Lower leg skin (tissue), 4 donors: ENCODE data around the gene TBATA. TPM values are rescaled to one million over a fixed set of nuclear protein-coding genes. Genes with fewer than 3 reads are reported as not detected.

Source experiments
- DNase-seq, 2 donors: peaks; one replicate each; pipeline ENCODE4 v3.0.0-alpha.2; 2019; ENCODE audit warnings: low spot score in 2 of 2
- H3K4me3 ChIP-seq: fragments of 200-600 bp; sonication (generic); 2 replicates; pipeline ENCODE4 v1.5.1; 2017; ENCODE audit warnings: mild to moderate bottlenecking, low read depth; ENCODE audit not compliant: poor library complexity, severe bottlenecking
- POLR2A ChIP-seq, 2 donors: fragments of 450-650 bp; IDR thresholded peaks; one replicate each; pipeline ENCODE4 v1.6.1; 2016 to 2017; ENCODE audit warnings: antibody characterized with exemption in 2 of 2, mild to moderate bottlenecking in 1 of 2, moderate library complexity in 1 of 2
- WGBS, 2 donors: methylation state at CpG; one replicate each; pipeline ENCODE4 v1.1.5; 2018; 5-methylcytosine and 5-hydroxymethylcytosine counted together
- intact Hi-C: fragments of 100-400 bp; cut with DNase I; formaldehyde crosslinking; loops from one replicate; pipeline ENCODE4 v1.15.0; 2023; ENCODE audit warnings: low total_unique reads
- total RNA-seq, 4 donors: library from RNA; depleted of rRNA; stranded (reverse); fragments of >200 nt; gene quantifications; one replicate each; pipeline ENCODE4 v1.1.0, GENCODE V29; 2016
- TF ChIP-seq, protein P1 (sequence below), 3 donors: fragments of 450-650 bp; IDR thresholded peaks; one replicate each; pipeline ENCODE4 v1.5.1; 2016; ENCODE audit warnings: antibody characterized with exemption in 3 of 3, mild to moderate bottlenecking in 3 of 3, moderate library complexity in 2 of 3

Gene TBATA
- total RNA-seq, 4 donors from 2014 or later: not detected

DNA sequence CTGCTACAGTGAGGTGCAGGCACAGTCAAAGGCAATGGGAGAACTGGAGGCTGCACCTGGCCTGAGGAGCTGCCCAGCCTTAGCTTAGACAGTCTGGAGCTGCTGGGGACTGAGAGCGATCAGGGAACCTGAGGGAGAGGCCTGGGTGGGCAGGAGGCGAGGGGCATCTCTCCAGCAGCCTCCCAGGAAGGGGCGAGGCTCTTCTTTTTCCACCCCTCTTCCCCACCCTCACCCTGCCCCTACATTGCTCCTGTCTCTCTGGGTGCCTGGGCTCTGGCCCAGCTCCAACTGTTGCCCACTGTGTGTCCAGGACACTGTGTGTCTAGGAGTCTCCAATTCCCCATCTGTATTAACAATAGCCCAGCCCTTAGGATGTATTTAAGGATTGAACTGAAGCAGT is 36.9 kb downstream of the TBATA start:
- no peak for DNase-seq
- TF ChIP-seq, protein P1, sequence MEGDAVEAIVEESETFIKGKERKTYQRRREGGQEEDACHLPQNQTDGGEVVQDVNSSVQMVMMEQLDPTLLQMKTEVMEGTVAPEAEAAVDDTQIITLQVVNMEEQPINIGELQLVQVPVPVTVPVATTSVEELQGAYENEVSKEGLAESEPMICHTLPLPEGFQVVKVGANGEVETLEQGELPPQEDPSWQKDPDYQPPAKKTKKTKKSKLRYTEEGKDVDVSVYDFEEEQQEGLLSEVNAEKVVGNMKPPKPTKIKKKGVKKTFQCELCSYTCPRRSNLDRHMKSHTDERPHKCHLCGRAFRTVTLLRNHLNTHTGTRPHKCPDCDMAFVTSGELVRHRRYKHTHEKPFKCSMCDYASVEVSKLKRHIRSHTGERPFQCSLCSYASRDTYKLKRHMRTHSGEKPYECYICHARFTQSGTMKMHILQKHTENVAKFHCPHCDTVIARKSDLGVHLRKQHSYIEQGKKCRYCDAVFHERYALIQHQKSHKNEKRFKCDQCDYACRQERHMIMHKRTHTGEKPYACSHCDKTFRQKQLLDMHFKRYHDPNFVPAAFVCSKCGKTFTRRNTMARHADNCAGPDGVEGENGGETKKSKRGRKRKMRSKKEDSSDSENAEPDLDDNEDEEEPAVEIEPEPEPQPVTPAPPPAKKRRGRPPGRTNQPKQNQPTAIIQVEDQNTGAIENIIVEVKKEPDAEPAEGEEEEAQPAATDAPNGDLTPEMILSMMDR (IDR thresholded peaks at IDR 0.05): no peak
- TF ChIP-seq POLR2A (IDR thresholded peaks at IDR 0.05): no peak
- intact Hi-C loops: loop anchor here (5.0 kb wide), 1 partner anchor 516 kb away; the partner anchor contains the start of gene PPA1
- H3K4me3 ChIP-seq: no peak overlapping the region
- 96 to 100% methylated on average over 3 of the region's 3 CpGs for WGBS, 2 donors

DNA sequence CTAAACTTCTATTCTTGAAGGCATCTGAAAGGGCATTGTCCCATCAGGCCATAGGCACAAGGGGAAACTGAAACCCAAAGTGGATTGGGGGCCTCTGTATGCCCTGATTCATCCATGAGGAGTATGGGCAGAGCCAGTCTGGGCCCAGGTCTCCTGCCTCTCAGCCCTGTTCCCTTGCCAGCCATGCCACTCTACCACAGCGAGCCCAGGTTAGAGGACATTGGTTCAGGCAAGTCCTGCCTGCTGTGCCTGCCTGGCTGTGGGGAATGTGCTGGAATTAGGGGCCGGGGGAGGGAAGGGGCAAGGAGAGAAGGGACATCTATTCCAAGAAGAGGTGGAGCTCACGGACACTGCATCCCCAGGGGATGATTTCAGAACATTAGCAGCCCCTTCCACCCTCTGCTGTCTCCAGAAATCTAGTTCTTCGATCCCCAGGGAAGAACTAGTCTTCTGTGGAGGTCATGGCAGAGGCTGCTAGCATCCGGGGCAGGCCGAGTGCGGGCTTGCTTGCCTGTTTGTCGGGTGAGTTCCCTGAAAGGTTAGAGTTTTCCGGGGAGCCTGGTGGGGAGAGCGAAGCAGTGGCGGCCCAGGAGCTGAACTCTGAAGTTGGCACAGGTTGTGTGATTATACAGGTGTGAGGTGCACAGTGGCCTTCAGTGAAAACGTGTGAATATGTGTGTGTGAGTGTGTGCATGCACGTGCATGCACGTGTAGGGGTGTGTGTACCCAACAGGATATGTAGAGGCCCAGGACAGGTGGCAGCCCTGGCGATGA is 37.8 kb downstream of the TBATA start:
- TF ChIP-seq POLR2A (IDR thresholded peaks at IDR 0.05): no peak
- TF ChIP-seq, protein P1 (IDR thresholded peaks at IDR 0.05): no peak
- intact Hi-C loops: loop anchor here (5.0 kb wide), 1 partner anchor 515 kb away; the partner anchor contains the start of gene PPA1
- WGBS, 2 donors: 86 to 92% methylated on average over 15 of the region's 15 CpGs
- no peak for DNase-seq
- no peak overlapping the region for H3K4me3 ChIP-seq

DNA sequence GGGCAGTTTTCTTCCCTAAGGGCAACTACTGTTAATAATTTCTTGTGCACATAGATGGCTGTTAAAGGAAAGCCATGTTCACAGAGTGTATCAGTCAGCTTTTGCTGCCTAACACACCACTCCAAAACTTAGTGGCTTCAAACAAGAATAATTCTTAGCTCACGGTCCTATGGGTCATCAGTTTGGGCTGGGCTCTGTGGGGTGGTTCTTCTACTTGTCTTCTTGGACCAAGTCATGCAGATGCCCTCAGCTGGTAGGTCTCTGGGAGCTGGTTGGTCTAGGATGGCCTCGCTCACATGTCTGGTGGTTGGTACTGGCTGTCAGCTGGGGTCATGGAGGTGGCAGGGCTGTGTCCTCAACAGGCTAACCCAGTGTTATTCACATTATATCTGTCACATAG is 39.6 kb downstream of the TBATA start:
- 97 to 100% methylated on average over 2 of the region's 2 CpGs for WGBS, 2 donors
- intact Hi-C loops: loop anchor here (5.0 kb wide), 1 partner anchor 513 kb away; the partner anchor contains the start of gene PPA1
- no peak for DNase-seq
- no peak for TF ChIP-seq POLR2A (IDR thresholded peaks at IDR 0.05)
- TF ChIP-seq, protein P1 (IDR thresholded peaks at IDR 0.05): no peak
- H3K4me3 ChIP-seq: no peak overlapping the region

DNA sequence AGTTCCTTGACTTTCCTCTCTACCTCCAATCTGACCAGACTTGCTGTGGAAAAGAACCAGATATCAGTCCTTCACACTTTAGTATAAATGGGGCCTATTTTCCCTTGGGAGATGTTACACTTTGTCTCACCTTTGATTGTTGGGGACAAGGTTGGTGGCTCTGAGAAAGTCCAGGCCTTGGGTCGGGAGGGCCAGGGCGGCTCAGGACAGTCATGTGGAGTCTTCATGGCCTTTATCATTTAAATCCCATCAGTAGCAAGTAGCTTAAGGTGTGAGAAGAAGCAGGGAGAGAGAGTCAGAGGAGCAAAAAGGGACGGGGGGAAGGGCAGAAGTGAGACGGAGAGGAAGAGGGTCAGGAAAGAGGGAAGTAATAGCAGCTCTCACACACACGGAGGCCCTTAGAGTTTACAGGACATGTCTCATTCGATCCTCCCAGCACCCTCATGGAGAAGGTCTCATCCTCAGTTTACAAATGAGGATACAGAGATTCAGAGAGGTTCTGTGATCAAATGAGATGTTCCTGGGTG is 40.5 kb downstream of the TBATA start:
- intact Hi-C loops: loop anchor here (5.0 kb wide), 1 partner anchor 512 kb away; the partner anchor contains the start of gene PPA1
- no peak for DNase-seq
- WGBS, 2 donors: 64 to 71% methylated on average over 6 of the region's 6 CpGs
- TF ChIP-seq, protein P1 (IDR thresholded peaks at IDR 0.05): no peak
- TF ChIP-seq POLR2A (IDR thresholded peaks at IDR 0.05): no peak
- H3K4me3 ChIP-seq: no peak overlapping the region

DNA sequence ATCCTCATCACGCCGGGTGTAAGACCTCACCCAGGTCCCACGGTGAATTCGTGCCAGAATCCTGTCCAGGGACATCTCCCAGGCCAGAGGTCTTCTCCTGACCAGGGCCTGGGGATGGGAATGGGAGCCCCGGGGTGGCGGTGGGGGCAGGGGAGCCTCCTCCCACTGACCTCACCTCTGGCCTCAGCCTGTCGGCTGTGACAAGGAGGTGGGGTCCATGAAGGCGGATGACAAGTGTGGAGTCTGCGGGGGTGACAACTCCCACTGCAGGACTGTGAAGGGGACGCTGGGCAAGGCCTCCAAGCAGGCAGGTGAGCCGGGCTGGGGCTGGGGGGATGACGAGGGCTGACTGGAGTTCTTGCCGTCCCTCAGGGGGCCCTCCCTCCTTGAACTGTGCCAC is 41.3 kb downstream of the TBATA start:
- intact Hi-C loops: no loop called here
- no peak overlapping the region for H3K4me3 ChIP-seq
- WGBS, 2 donors: 90 to 91% methylated on average over 13 of the region's 13 CpGs
- DNase-seq: no peak
- no peak for TF ChIP-seq POLR2A (IDR thresholded peaks at IDR 0.05)
- TF ChIP-seq, protein P1 (IDR thresholded peaks at IDR 0.05): no peak
